Progenitor cell of endocrine pancreas (in vitro differentiated cells): Measurements from ENCODE around the gene ZKSCAN5. TPM values are rescaled to one million over a fixed set of nuclear protein-coding genes. Genes with fewer than 3 reads are reported as not detected.
A peak's percentile ranks its signal among the peaks of the same experiment; 100 is the strongest.
"Not testable (repeated sequence)": the region's sequence is repeated elsewhere in the genome, so short reads cannot be mapped to it uniquely, and the experiment has no call there.

ENCODE experiments used
- DNase-seq: peaks from one replicate; pipeline ENCODE4 v3.0.0; 2021; ENCODE audit warnings: low spot score; ENCODE audit not compliant: unreplicated experiment
- H3K27ac Mint-ChIP-seq: 2 replicates; pipeline ENCODE4 v1.8.0; 2021; ENCODE audit warnings: mild to moderate bottlenecking, moderate library complexity, mixed read lengths
- H3K27me3 Mint-ChIP-seq: 2 replicates; pipeline ENCODE4 v1.8.0; 2021; ENCODE audit warnings: mixed read lengths
- H3K36me3 Mint-ChIP-seq: 2 replicates; pipeline ENCODE4 v1.8.0; 2022; ENCODE audit warnings: mixed read lengths; ENCODE audit not compliant: insufficient read depth
- H3K4me1 Mint-ChIP-seq: 2 replicates; pipeline ENCODE4 v1.8.0; 2021; ENCODE audit warnings: low read depth, mixed read lengths
- H3K4me3 Mint-ChIP-seq: 2 replicates; pipeline ENCODE4 v1.8.0; 2021; ENCODE audit warnings: low read depth, mild to moderate bottlenecking, moderate library complexity, mixed read lengths
- H3K9me3 Mint-ChIP-seq: 2 replicates; pipeline ENCODE4 v1.8.0; 2021; ENCODE audit warnings: low read depth, mixed read lengths
- CTCF ChIP-seq: fragments of 200-600 bp; sonication (generic); IDR thresholded peaks from one replicate; pipeline ENCODE4 v1.5.0; 2021; ENCODE audit warnings: antibody characterized with exemption, mild to moderate bottlenecking; ENCODE audit not compliant: unreplicated experiment
- total RNA-seq: library from RNA; stranded (reverse); gene quantifications from 2 replicates; pipeline ENCODE4 v1.2.1, GENCODE V29; 2021

The ZKSCAN5 gene
- total RNA-seq, 1 donor from 2014 or later: 15.2 TPM

GRCh38 chr7:99571768-99572167 lies 67.3 kb downstream of the ZKSCAN5 start:
- DNase-seq: no peak
- H3K4me1 Mint-ChIP-seq: no peaks in the 10 kb centered on the region
- H3K27ac Mint-ChIP-seq: no peak overlapping the region
- H3K9me3 Mint-ChIP-seq: no peaks in the 10 kb centered on the region
- TF ChIP-seq CTCF: no peak
- no peak overlapping the region for H3K4me3 Mint-ChIP-seq
- H3K27me3 Mint-ChIP-seq: no peaks in the 10 kb centered on the region
- peaks cover 12% of the 10 kb centered on the region for H3K36me3 Mint-ChIP-seq

- Mint-ChIP-seq H3K4me3 (no peak overlapping the region), H3K36me3 (peaks cover 12% of the 10 kb centered on the region), H3K4me1 (no peaks in the 10 kb centered on the region), H3K9me3 (no peaks in the 10 kb centered on the region), H3K27ac (no peak overlapping the region), H3K27me3 (no peaks in the 10 kb centered on the region)
- TF ChIP-seq CTCF: no peak
- DNase-seq: no peak
These were observed 68.8 kb downstream of the ZKSCAN5 start for GRCh38 chr7:99573257-99573656.

DNA sequence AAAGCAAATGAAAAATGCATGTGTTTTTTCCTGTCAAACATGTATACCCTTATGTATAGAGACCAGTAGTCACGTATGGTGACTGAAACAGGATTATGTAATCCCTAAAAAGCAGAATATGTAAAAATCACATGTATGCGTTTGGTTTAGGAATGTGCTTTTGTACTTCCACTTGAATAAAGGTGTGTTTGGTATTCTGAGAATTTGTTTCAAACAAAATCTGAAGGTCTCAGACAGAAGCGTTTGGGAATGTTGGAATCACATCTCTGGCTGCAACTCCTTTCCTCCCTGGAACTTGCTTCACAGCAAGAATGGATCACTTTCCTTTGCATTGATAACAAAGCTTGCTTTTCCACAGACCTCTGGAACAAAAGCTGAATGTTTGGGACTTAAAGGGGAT lies 71.8 kb downstream of the ZKSCAN5 start:
- DNase-seq: no peak
- H3K36me3 Mint-ChIP-seq: peaks cover 10% of the 10 kb centered on the region
- peak overlapping the region; percentile 37 for H3K27ac Mint-ChIP-seq
- H3K4me3 Mint-ChIP-seq: no peak overlapping the region
- TF ChIP-seq CTCF: no peak
- peaks cover 2% of the 10 kb centered on the region for H3K4me1 Mint-ChIP-seq
- no peaks in the 10 kb centered on the region for H3K27me3 Mint-ChIP-seq
- H3K9me3 Mint-ChIP-seq: no peaks in the 10 kb centered on the region

DNA sequence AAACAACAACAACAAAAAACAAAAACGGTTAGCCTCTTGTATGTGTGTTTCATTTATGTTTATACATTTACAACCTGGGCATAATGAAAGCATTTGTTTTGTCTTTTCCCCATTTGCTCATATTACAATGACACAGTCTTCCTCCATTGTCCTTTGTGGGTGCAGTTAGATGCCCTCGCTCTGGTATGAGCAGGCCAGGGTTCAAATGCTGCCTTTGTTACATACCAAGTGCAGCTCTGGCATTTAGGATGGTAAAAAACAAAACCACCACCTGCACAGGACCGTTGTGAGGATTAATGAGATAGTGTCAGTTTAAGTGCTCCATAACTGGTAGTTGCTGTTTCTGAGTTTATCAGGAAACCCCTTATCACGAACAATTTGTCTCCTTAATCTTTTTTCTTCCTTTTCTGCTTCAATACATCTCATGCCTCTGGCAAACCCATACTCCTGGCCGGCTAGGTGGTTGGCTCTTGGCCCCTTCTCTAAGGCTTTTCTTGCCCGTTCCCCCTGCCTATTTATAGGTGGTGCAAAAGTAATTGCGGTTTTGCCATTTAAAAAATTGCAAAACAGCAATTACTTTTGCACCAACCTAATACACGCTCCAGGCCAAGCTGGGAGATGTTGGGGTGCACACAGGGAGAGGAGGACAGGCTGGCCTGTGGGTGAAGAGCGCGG lies 75.0 kb downstream of the ZKSCAN5 start:
- H3K9me3 Mint-ChIP-seq: no peaks in the 10 kb centered on the region
- H3K36me3 Mint-ChIP-seq: no peaks in the 10 kb centered on the region
- no peak overlapping the region for H3K27ac Mint-ChIP-seq
- peak overlapping the region; percentile 76 for H3K4me3 Mint-ChIP-seq
- H3K4me1 Mint-ChIP-seq: peaks cover 2% of the 10 kb centered on the region
- no peak for DNase-seq
- peaks cover 7% of the 10 kb centered on the region for H3K27me3 Mint-ChIP-seq
- TF ChIP-seq CTCF: no peak

DNA sequence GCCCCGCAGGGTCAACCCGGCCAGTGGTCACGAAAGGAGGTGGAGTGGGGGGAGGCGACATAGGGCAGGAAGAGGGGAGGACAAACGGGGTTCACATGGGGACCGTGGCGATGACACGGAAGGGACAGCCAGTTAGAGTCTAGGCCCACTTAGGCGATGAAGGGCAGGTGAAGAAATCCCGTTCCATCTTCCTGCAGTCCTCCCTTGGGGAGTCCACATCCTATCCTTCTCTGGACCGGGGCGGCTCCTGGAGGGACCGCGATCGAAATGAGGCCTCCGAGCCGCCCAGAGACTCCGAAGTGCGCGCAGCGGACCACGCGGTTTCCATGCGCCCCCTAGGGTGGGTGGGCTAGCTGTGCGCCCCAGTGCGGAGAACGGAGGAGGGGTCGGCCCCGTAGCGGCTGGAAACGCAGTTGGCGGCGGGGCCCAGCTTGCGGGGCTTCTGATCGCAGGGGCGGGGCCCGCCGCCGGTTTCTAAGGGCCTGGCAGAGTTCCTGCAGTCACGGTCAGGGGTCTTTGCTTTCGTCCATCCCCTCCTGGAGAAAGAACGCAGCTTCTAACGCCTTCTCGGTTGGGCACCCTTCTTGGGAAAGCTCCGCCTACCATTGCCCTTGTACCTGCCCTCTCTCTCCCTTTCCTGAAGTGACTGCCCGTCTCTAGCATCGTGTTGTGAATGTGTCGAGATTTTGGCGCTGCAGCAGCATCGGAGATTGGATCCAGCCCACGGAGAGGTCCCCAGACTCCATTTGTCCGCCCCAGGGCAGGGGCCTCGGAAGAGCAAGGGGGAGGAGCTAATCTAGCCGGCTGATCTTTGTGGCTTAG lies 75.7 kb downstream of the ZKSCAN5 start:
- Mint-ChIP-seq H3K4me1 (peaks cover 2% of the 10 kb centered on the region), H3K27ac (peak overlapping the region; percentile 83), H3K36me3 (no peaks in the 10 kb centered on the region), H3K9me3 (no peaks in the 10 kb centered on the region), H3K27me3 (peaks cover 11% of the 10 kb centered on the region), H3K4me3 (peak overlapping the region; percentile 76)
- TF ChIP-seq CTCF: peak; percentile 81
- DNase-seq: peak; percentile 72

DNA sequence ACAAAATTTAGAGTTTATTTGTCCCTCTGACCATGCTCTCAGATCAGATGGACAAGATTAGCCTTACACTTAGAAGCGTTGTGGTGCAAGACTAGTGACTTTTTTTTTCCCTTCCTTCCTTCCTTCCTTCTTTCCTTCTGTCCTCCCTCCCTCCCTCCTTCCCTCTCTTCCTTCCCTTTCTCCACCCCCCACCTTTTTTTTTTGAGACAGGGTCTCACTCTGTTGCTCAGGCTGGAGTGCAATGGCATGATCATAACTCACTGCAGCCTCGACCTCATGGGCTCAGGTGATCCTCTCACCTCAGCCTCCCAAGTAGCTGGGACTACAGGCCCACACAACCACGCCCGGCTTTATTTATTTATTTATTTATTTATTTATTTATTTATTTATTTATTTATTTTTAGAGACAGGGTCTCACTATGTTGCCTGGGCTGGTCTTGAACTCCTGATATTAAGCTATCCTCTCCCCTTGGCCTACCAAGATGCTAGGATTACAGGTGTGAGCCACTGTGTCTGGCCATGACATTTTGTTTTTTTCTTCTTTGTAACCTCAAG lies 76.4 kb downstream of the ZKSCAN5 start:
- H3K27ac Mint-ChIP-seq: not testable (repeated sequence)

More for the DNA sequence above, 76.4 kb downstream of the ZKSCAN5 start:
- H3K36me3 Mint-ChIP-seq, DNase-seq, H3K4me1 Mint-ChIP-seq, H3K9me3 Mint-ChIP-seq: not testable (repeated sequence)
- Mint-ChIP-seq H3K4me3 (peak overlapping the region; percentile 76), H3K27me3 (peaks cover 13% of the 10 kb centered on the region)
